Esophagus squamous epithelium (tissue), 5 donors: Measurements from ENCODE around the gene SALL3. TPM values are rescaled to one million over a fixed set of nuclear protein-coding genes. Genes with fewer than 3 reads are reported as not detected.

Experiments used
- DNase-seq: peaks from one replicate; lab custom pipeline; 2025; lab: John Stamatoyannopoulos, UW
- H3K27ac ChIP-seq, 4 donors: fragments of 200-600 bp; sonication (generic); one replicate each; pipeline ENCODE4 v1.5.1; 2016 to 2019; ENCODE audit warnings: mild to moderate bottlenecking in 1 of 4
- H3K27me3 ChIP-seq, 4 donors: fragments of 200-600 bp; sonication (generic); 1 replicate in 3 of 4; 2 replicates in 1 of 4; pipeline versions ENCODE4 v1.5.1 to v1.6.0; 2017 to 2021; ENCODE audit warnings: antibody characterized with exemption in 1 of 4
- H3K36me3 ChIP-seq, 3 donors: fragments of 200-600 bp; sonication (generic); one replicate each; pipeline ENCODE4 v1.5.1; 2016 to 2019
- H3K4me1 ChIP-seq, 3 donors: fragments of 200-600 bp; sonication (generic); one replicate each; pipeline ENCODE4 v1.5.1; 2017 to 2019
- H3K4me3 ChIP-seq, 4 donors: fragments of 200-600 bp; sonication (generic); 1 replicate in 3 of 4; 2 replicates in 1 of 4; pipeline ENCODE4 v1.5.1; 2016 to 2019; ENCODE audit warnings: mild to moderate bottlenecking in 2 of 4, moderate library complexity in 1 of 4
- H3K9me3 ChIP-seq, 3 donors: fragments of 200-600 bp; sonication (generic); one replicate each; pipeline ENCODE4 v1.5.1; 2016 to 2019
- POLR2A ChIP-seq, 4 donors: fragments of 450-650 bp; IDR thresholded peaks; one replicate each; pipeline ENCODE4 v1.6.1; 2017; ENCODE audit warnings: antibody characterized with exemption in 4 of 4, mild to moderate bottlenecking in 4 of 4, moderate library complexity in 3 of 4
- WGBS, 2 donors: methylation state at CpG; one replicate each; pipeline ENCODE4 v1.1.5; 2018; 5-methylcytosine and 5-hydroxymethylcytosine counted together
- intact Hi-C: fragments of 100-400 bp; cut with DNase I; formaldehyde crosslinking; loops from one replicate; pipeline ENCODE4 v1.15.0; 2022
- total RNA-seq, 4 donors: library from RNA; depleted of rRNA; stranded (reverse); fragments of >200 nt; gene quantifications; one replicate each; pipeline ENCODE4 v1.1.0, GENCODE V29; 2016
- TF ChIP-seq, protein P1 (sequence below), 6 experiments: fragments of 450-650 bp in 4 of 6; fragments of 200-600 bp in 2 of 6; sonication (generic) in 2 of 6; IDR thresholded peaks; one replicate each; pipeline ENCODE4 v1.5.1; 2016 to 2019; ENCODE audit warnings: antibody characterized with exemption in 6 of 6, mild to moderate bottlenecking in 4 of 6, moderate library complexity in 4 of 6
- donor health status: DM: yes; HTN: yes; CAD: no.

The SALL3 gene
- total RNA-seq, 4 donors from 2014 or later, result not detected

- intact Hi-C loops, result no loop called here
- DNase-seq, result no peak
- no peaks in the 10 kb centered on the region for H3K36me3 ChIP-seq
- no peak overlapping the region for H3K27ac ChIP-seq
- WGBS, 2 donors, result 88% methylated on average over 18 to 27 of the region's 129 CpGs
- no peaks in the 10 kb centered on the region for H3K9me3 ChIP-seq
- peaks cover 0 to 49% (median 0%) of the 10 kb centered on the region in 4 donors for H3K27me3 ChIP-seq
- H3K4me1 ChIP-seq, result no peaks in the 10 kb centered on the region
- TF ChIP-seq, protein P1, sequence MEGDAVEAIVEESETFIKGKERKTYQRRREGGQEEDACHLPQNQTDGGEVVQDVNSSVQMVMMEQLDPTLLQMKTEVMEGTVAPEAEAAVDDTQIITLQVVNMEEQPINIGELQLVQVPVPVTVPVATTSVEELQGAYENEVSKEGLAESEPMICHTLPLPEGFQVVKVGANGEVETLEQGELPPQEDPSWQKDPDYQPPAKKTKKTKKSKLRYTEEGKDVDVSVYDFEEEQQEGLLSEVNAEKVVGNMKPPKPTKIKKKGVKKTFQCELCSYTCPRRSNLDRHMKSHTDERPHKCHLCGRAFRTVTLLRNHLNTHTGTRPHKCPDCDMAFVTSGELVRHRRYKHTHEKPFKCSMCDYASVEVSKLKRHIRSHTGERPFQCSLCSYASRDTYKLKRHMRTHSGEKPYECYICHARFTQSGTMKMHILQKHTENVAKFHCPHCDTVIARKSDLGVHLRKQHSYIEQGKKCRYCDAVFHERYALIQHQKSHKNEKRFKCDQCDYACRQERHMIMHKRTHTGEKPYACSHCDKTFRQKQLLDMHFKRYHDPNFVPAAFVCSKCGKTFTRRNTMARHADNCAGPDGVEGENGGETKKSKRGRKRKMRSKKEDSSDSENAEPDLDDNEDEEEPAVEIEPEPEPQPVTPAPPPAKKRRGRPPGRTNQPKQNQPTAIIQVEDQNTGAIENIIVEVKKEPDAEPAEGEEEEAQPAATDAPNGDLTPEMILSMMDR (IDR thresholded peaks at IDR 0.05), result no peak
- TF ChIP-seq POLR2A (IDR thresholded peaks at IDR 0.05), result no peak
- H3K4me3 ChIP-seq, result no peak overlapping the region
Measured at GRCh38 chr18:78992041-78993011, 12.7 kb downstream of the SALL3 start.

DNA sequence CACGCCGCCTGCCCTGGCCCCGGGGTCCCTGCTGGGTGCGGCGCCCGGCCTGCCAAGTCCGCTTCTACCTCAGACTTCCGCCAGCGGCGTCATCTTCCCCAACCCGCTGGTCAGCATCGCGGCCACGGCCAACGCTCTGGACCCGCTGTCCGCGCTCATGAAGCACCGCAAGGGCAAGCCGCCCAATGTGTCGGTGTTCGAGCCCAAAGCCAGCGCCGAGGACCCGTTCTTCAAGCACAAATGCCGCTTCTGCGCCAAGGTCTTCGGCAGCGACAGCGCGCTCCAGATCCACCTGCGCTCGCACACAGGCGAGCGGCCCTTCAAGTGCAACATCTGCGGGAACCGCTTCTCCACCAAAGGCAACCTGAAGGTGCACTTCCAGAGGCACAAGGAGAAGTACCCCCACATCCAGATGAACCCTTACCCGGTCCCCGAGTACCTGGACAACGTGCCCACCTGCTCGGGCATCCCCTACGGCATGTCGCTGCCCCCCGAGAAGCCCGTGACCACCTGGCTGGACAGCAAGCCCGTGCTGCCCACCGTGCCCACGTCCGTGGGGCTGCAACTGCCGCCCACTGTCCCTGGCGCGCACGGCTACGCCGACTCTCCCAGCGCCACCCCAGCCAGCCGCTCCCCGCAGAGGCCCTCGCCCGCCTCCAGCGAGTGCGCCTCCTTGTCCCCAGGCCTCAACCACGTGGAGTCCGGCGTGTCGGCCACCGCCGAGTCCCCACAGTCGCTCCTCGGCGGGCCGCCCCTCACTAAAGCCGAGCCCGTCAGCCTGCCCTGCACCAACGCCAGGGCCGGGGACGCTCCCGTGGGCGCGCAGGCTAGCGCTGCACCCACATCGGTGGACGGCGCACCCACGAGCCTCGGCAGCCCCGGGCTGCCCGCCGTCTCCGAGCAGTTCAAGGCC lies 13.7 kb downstream of the SALL3 start:
- Histone ChIP-seq H3K27me3 (peaks cover 0 to 42% (median 0%) of the 10 kb centered on the region in 4 donors), H3K36me3 (no peaks in the 10 kb centered on the region), H3K27ac (no peak overlapping the region), H3K9me3 (no peaks in the 10 kb centered on the region), H3K4me1 (no peaks in the 10 kb centered on the region), H3K4me3 (no peak overlapping the region)
- intact Hi-C loops, result no loop called here
- TF ChIP-seq, protein P1 (IDR thresholded peaks at IDR 0.05), result no peak
- no peak for TF ChIP-seq POLR2A (IDR thresholded peaks at IDR 0.05)
- 98 to 99% methylated on average over 11 to 30 of the region's 90 CpGs for WGBS, 2 donors
- DNase-seq, result no peak

DNA sequence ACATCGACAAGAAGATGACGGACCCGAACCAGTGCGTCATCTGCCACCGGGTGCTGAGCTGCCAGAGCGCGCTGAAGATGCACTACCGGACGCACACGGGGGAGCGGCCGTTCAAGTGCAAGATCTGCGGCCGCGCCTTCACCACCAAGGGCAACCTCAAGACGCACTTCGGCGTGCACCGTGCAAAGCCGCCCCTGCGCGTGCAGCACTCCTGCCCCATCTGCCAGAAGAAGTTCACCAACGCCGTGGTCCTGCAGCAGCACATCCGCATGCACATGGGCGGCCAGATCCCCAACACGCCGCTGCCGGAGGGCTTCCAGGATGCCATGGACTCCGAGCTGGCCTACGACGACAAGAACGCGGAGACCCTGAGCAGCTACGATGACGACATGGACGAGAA lies 14.4 kb downstream of the SALL3 start:
- H3K27ac ChIP-seq, result no peak overlapping the region
- H3K9me3 ChIP-seq, result no peaks in the 10 kb centered on the region
- 96% methylated on average over 22 of the region's 37 CpGs; no CpG with 5 or more reads in 1 of the 2 donors for WGBS, 2 donors
- intact Hi-C loops, result no loop called here
- no peaks in the 10 kb centered on the region for H3K4me1 ChIP-seq
- no peaks in the 10 kb centered on the region for H3K36me3 ChIP-seq
- peaks cover 0 to 42% (median 0%) of the 10 kb centered on the region in 4 donors for H3K27me3 ChIP-seq
- no peak for TF ChIP-seq POLR2A (IDR thresholded peaks at IDR 0.05)
- TF ChIP-seq, protein P1 (IDR thresholded peaks at IDR 0.05), result no peak
- no peak for DNase-seq
- H3K4me3 ChIP-seq, result no peak overlapping the region

- Histone ChIP-seq H3K36me3 (no peaks in the 10 kb centered on the region), H3K9me3 (no peaks in the 10 kb centered on the region), H3K27me3 (peaks cover 0 to 42% (median 0%) of the 10 kb centered on the region in 4 donors), H3K4me3 (no peak overlapping the region), H3K27ac (no peak overlapping the region), H3K4me1 (no peaks in the 10 kb centered on the region)
- WGBS, 2 donors, result 100% methylated on average over 2 of the region's 38 CpGs; no CpG with 5 or more reads in 1 of the 2 donors
- no peak for DNase-seq
- intact Hi-C loops, result no loop called here
- TF ChIP-seq, protein P1 (IDR thresholded peaks at IDR 0.05), result no peak
- TF ChIP-seq POLR2A (IDR thresholded peaks at IDR 0.05), result no peak
Measured at GRCh38 chr18:78994531-78994930, 14.9 kb downstream of the SALL3 start.
